ENCODE data around the gene NAALADL2.
"Not testable (repeated sequence)": the region's sequence is repeated elsewhere in the genome, so short reads cannot be mapped to it uniquely, and the experiment has no call there.

NAALADL2 gene

GRCh38 chr3:175593331-175593730 lies 734.2 kb downstream of the NAALADL2 start:
- no peak for DNase-seq (ENCODE audit: low read depth)

DNA sequence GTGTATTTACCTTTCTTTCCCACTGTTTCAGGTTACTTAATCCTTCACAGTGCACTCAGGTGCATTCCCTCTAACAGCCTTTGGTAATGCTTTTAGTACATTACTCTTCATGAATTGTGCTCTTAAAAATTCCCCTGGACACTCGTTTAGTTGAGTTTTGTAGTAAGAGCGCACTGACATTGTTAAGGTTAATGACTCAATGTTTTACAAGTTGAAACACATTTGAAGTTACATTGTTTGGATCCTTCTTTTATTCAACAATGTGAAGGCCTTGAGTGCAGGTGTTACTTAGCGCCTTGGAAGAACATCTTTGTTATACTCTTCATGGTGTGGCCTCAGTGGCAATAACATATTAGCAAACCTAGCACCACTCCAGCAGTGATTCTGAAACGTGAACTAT lies 739.6 kb downstream of the NAALADL2 start:
- no peak for DNase-seq (ENCODE audit: low read depth)

GRCh38 chr3:175601521-175601920 lies 742.4 kb downstream of the NAALADL2 start:
- no peak for DNase-seq (ENCODE audit: low read depth)

GRCh38 chr3:175605851-175606250 lies 746.7 kb downstream of the NAALADL2 start:
- no peak for DNase-seq (ENCODE audit: low read depth)

GRCh38 chr3:175606650-175607318 lies 747.6 kb downstream of the NAALADL2 start:
- DNase-seq (ENCODE audit: low read depth) = no peak

DNA sequence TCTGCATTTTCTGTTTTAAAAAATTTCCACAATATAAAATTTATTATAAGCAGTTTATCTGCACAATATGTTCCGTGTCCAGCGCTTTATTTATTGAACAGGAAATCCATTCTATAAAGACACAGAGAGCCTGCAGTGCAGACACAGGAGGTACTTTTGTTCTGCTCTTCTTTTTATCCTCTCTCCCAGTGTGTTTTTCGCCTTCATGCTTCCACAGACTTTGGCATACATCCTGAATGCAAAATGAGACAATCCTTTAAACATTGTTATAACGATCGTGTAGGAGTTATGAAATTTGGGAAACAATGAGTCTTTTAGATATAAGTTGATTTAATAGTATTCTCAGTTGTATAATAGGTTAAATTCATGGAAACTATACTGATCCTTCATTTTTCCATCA lies 749.2 kb downstream of the NAALADL2 start:
- DNase-seq (ENCODE audit: low read depth) = no peak

DNA sequence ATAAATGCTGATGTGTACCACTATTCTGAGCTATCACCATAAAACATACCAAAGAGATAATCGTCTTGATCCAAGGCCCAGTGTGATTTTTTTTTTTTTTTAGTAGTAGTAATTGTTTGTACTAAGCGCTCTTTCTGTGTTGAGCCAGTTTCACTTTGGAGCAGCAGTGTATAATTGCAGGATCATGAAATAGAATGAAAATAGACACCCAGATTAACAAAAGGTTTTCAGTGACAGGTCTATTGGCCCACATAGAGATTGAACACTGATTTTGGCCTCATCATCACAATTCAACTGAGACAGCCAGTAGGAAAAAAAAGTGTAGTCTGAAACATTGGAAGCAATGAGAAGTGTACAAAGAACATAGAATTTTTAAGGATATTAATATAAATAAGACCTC lies 749.8 kb downstream of the NAALADL2 start:
- DNase-seq (ENCODE audit: low read depth) = no peak

DNA sequence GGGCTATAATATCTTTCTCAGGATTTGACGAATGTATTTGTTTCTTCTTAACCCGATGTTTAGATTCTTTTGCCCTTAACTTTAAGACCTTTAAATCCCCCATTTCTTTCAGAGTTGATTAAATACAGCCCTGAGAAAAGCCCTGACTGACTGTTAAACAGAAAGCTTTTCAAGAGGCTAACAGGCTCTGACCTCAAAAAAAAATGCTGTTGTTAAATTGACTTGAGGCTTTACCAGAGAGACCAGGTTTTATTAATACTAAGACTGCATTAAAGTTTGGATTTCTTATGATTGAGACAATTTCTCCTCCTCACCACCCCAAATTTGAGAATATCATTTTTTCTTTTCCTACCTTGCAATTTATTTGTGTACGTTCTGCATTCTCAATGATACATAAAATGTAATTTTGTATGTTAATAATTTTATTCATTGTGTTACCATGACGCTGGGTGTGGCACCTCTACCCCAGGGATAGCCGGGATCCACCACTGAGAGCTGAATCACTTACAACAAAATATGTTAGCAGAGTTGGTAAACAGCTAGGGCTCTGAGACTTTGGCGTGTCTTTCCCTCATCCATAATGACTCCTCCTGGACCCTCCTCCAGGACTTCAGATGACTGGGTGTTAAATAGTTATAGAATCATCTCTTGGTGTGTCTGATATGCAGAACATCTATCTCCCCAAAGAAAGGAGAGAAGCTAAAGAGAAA lies 753.5 kb downstream of the NAALADL2 start:
- no peak for DNase-seq (ENCODE audit: low read depth)

DNA sequence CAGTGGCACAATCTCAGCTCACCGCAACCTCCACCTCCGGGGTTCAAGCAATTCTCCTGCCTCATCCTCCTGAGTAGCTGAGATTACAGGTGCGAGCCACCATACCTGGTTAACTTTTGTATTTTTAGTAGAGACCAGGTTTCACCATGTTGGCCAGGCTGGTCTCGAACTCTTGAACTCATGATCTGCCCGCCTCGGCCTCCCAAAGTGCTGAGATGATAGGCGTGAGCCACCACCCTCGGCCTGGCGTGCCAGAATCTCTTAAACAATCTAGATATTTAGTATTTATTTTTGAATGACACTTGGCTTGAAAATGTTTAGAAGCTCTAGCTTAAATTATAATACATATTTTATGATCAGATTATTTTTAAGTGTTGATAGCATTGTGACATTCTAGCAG lies 755.0 kb downstream of the NAALADL2 start:
- not testable (repeated sequence) for DNase-seq (ENCODE audit: low read depth)

- DNase-seq (ENCODE audit: low read depth) = no peak
Observed at GRCh38 chr3:175617247-175617646, 758.1 kb downstream of the NAALADL2 start.

DNA sequence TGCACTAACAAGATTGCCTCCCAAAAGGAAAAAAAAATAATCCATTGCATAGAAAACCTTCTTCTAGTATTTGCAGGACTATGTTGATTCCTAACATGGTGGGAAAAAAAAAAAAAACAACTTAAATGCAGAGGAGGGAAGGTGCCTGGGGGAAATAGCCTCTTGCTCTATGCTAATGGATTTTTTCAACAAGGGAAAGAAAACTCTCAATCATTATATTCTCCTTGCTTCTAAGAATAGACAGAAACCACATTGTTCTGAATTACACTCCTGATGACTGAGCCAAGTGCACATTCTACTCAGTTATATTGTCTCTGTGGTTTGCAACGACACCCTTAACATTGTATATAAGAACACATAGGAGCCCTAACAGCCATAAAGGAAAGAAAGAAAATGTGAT lies 760.2 kb downstream of the NAALADL2 start:
- no peak for DNase-seq (ENCODE audit: low read depth)

DNA sequence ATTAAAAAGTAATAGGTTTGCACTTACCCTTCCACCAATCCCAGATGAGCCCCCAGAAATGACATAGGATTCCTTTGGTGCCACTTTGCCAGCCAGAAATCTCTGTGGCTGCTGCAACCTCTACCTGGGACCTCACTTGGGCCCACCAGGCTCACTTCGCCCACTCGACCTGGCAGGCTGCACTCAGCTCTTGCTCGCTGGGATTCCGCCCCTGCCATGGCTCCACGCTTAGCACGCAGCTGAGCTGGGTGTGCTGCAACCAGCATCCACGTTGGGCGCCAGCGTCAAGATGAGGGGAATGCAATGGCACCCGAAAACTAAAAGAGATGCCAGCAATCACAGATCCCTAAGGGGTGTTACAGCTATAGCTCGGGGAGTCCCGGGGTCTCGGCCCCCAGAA lies 761.0 kb downstream of the NAALADL2 start:
- DNase-seq (ENCODE audit: low read depth) = no peak

DNA sequence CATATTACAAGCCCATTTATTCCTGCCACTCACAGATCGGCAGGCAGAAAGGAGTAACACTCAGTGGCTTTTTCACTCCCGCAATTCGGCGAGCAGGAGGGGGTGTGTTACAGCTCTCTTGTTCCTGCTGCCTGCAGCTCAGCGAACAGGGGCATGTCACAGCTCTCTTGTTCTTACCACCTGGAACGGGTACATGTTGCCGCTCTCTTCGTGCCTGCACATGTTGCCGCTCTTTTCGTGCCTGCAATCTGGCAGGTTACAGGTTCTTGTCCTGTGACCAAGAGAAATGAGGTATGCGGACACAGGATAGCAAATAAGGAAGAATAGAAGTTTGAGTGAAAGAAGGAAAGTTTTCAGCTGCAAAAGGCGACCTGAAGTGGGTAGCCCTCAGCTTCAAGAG lies 761.4 kb downstream of the NAALADL2 start:
- no peak for DNase-seq (ENCODE audit: low read depth)

DNA sequence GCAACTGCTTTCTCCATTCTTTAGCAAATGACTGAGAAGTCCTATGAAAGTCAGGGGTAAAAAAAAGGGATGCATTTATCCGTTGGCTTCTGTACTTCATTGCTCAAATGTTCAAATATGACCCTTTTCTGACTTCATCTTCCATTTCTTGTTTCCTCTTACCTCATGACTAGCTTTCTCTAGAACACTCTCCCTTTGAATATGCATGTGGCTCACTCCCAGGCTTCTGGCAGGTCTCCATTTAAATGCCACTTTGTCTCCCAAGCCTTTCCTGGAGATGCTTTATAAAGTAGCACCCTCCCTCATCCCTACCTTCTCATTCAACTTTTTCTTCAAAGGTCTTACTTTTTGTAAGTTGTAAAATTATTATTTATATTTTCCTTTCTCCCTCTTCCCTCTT lies 781.8 kb downstream of the NAALADL2 start:
- DNase-seq (ENCODE audit: low read depth) = no peak

GRCh38 chr3:175646865-175647264 lies 787.7 kb downstream of the NAALADL2 start:
- no peak for DNase-seq (ENCODE audit: low read depth)

DNA sequence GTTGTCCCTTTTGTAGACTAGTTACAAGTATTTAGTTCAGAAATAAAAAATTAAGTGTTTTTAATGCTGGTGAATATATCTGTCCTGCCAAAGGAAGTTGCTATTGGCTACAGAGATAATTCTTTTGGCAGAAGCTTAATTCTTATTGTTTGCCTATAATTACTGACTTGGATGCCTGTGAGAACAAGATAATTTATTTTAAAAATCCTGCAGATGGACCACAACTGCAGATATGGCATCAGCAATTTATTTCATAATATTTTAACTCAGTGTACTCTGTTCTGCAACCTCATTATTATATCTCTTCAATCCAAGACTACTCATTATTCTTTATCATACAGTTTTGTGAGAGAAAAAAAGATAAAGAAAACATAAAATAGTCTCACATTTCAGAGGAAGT lies 789.8 kb downstream of the NAALADL2 start:
- DNase-seq (ENCODE audit: low read depth) = no peak

DNA sequence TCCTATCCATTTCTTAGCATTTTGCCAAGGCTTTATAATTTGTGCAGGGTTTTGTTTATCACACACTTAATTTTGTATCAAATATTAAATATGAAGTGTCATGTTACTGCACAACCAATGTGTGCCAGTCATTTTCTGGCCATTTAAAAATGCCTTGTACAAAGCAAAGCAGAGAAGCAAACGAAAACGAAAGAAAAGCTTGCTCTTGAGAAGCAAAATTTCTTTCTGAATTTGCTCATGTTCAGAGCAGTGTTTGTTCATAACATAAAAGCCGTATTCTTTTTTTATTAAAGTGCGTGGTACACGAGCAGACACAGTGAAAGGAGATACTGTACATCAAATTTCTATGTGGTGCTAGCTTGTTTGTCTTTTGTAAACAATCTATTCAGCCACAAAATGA lies 792.6 kb downstream of the NAALADL2 start:
- DNase-seq (ENCODE audit: low read depth) = no peak

DNA sequence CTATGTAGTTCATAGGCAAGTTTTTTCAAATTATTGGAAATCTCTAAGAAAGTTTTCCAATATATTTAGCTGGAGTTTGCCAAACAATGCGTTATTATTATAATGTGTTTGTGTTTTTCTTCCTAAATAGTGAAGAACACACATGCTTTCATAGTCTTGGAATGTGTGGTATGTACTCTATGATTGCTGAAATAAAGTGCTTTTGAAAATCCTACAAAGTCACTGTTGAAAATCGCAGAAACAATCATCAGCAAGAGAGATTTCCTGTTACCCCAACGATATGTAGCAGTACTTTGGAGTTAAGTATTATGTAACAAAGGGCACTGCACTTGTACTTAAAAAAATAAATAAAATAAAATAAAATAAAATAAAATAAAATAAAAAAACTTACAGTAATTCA lies 796.2 kb downstream of the NAALADL2 start:
- no peak for DNase-seq (ENCODE audit: low read depth)

DNA sequence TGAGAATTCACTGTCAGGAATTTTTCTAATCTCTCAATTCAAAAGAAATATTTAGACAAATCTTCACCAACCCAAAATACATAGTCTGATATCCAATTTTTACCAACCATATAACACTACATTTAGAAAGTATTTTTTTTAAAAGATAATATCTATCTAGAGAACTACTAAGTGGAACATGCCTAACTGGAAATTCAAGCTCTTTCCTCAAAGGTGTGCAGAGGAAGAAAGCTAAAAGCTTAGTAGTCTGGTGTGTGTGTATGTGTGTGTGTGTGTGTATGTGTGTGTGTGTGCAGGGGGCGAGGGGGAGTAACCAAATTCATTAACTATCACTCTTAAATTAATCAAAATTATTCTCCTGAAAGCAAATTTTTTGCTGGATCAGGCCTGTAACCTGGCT lies 797.3 kb downstream of the NAALADL2 start:
- no peak for DNase-seq (ENCODE audit: low read depth)

DNA sequence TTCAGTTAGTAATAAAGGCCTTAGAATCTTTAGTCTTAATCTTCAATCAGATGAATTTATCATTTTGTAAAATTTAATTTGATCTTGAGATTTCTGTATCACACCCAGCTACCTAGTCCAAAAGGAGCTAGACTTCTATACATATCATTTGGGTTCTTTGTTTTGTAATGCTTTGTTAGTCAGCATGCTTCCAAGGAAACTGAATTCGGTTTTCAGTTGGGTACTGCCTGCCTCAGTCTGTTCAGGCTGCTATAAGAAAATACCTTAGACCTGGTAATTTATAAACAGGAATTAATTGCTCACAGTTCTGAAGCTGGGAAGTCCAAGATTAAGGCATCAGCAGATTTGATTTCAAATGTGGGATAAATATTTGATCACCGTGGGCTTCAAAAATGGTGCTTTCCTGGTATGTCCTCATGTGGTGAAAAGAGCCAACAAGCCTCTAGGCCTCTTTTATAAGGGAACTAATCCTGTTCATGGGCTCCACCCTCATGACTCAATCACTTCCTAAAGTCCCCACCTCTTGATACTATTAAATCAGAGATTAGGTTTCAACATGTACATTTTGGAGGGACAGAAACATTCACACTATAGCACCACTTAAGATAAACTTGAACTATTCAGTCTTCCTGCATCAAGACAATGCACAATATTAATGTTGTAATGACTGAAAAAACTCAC lies 800.7 kb downstream of the NAALADL2 start:
- no peak for DNase-seq (ENCODE audit: low read depth)

DNA sequence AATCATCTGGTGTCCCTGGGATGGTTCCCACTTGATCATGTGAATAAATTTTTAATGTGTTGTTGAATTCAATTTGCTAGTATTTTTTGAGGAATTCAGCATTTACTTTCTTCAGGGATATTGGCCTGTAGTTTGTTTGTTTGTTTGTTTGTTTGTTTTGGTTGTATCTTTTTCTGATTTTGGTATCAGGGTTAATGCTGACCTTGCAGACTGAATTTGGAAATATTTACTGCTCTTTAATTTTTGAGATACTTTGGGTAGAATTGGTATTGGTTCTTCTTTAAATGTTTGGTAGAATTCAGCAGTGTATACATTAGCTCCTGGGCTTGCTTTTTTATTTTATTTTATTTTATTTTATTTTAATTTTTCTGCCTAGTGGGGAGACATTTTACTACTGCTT lies 803.7 kb downstream of the NAALADL2 start:
- no peak for DNase-seq (ENCODE audit: low read depth)

DNA sequence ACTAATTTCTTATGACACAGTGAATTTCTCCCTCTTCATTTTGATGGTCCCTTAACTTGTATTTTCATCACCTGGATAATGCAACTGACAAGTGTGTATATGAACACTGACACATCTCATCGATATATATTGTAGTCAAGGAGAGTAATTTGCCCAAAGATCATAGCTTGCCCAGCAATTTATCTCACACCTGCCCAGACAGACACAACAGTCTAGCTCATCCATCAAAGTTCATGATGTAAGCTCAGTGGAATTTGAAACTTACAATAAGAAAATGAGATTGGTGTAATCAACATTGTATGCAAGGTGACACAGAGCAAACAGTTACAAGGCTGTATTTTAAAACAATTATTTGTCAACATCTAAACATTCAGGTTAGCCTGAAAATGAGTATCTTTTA lies 805.8 kb downstream of the NAALADL2 start:
- DNase-seq (ENCODE audit: low read depth) = no peak

GRCh38 chr3:175668300-175668699 lies 809.2 kb downstream of the NAALADL2 start:
- DNase-seq (ENCODE audit: low read depth) = no peak
